ENCODE measurements around the gene SLC2A5.

GRCh38 chr1:9110669-9111356 lies 41.4 kb upstream of the SLC2A5 start:
- no peak for TF ChIP-seq TAF1 (IDR thresholded peaks at IDR 0.05; ENCODE audit: low read depth, low read length)
- TF ChIP-seq SPI1 (IDR thresholded peaks at IDR 0.05; ENCODE audit: low read depth, low read length): no peak
- no peak for TF ChIP-seq POLR2A (IDR thresholded peaks at IDR 0.05; ENCODE audit: low read depth, low read length)
- no peak for TF ChIP-seq POU2F2 (IDR thresholded peaks at IDR 0.05; ENCODE audit: low read depth, low read length)
